DMS53 (cell line): Measurements from ENCODE around the gene MOGAT1.
"Not testable (repeated sequence)": the region's sequence is repeated elsewhere in the genome, so short reads cannot be mapped to it uniquely, and the experiment has no call there.

Experiments used
- DNase-seq: peaks from one replicate; lab custom pipeline; 2025; lab: John Stamatoyannopoulos, UW

Gene MOGAT1

GRCh38 chr2:222743251-222743812, 71.9 kb downstream of the MOGAT1 start:
- no peak for DNase-seq

- no peak for DNase-seq
Observed at GRCh38 chr2:222745836-222746559, 74.5 kb downstream of the MOGAT1 start.

GRCh38 chr2:222747526-222748160, 76.2 kb downstream of the MOGAT1 start:
- DNase-seq: no peak

GRCh38 chr2:222750533-222750932, 79.1 kb downstream of the MOGAT1 start:
- DNase-seq: no peak

GRCh38 chr2:222751238-222751637, 79.8 kb downstream of the MOGAT1 start:
- no peak for DNase-seq

- no peak for DNase-seq
Observed at GRCh38 chr2:222751821-222752719, 80.6 kb downstream of the MOGAT1 start.

- DNase-seq: peak; percentile 36
Observed at GRCh38 chr2:222752746-222753145, 81.3 kb downstream of the MOGAT1 start.

- peak; percentile 80 for DNase-seq
Observed at GRCh38 chr2:222753251-222753824, 81.9 kb downstream of the MOGAT1 start.

- no peak for DNase-seq
Observed at GRCh38 chr2:222754324-222754930, 83.0 kb downstream of the MOGAT1 start.

GRCh38 chr2:222755593-222755992, 84.1 kb downstream of the MOGAT1 start:
- not testable (repeated sequence) for DNase-seq

- DNase-seq: peak; percentile 7
Observed at GRCh38 chr2:222756362-222756831, 84.9 kb downstream of the MOGAT1 start.

- no peak for DNase-seq
Observed at GRCh38 chr2:222756951-222757650, 85.6 kb downstream of the MOGAT1 start.
